Lung (tissue), 12 donors: ENCODE measurements around the gene PLA2G2A. TPM values are rescaled to one million over a fixed set of nuclear protein-coding genes. Genes with fewer than 3 reads are reported as not detected.

Source experiments
- ATAC-seq: fragments of 200-7000 bp; cut with Tn5 transposase; one replicate; pipeline ENCODE4 v1.9.1; 2020; ENCODE audit warnings: moderate number of reproducible peaks; ENCODE audit not compliant: insufficient read depth, low FRiP score
- DNase-seq, 3 donors: peaks; one replicate each; pipeline ENCODE4 v3.0.0-alpha.2; 2013 to 2017
- H3K27ac ChIP-seq, 2 donors: one replicate each; pipeline ENCODE4 v1.5.1; 2013; ENCODE audit warnings: mild to moderate bottlenecking in 2 of 2, moderate library complexity in 2 of 2, control low read depth in 1 of 2, inconsistent platforms in 1 of 2, low read depth in 1 of 2, low read length in 1 of 2
- H3K27me3 ChIP-seq, 3 donors: one replicate each; pipeline ENCODE4 v1.5.1; 2013; ENCODE audit warnings: low read length in 2 of 3; ENCODE audit not compliant: control insufficient read depth in 3 of 3, insufficient read depth in 3 of 3
- H3K36me3 ChIP-seq, 4 donors: one replicate each; pipeline ENCODE4 v1.5.1; 2013; ENCODE audit warnings: low read length in 4 of 4, mild to moderate bottlenecking in 1 of 4, moderate library complexity in 1 of 4; ENCODE audit not compliant: control insufficient read depth in 4 of 4, insufficient read depth in 4 of 4
- H3K4me1 ChIP-seq, 5 donors: one replicate each; pipeline ENCODE4 v1.5.1; 2013; ENCODE audit warnings: low read length in 5 of 5, mild to moderate bottlenecking in 2 of 5, moderate library complexity in 1 of 5; ENCODE audit not compliant: control insufficient read depth in 5 of 5, insufficient read depth in 5 of 5
- H3K4me3 ChIP-seq: one replicate; pipeline ENCODE4 v1.5.1; 2013; ENCODE audit warnings: mild to moderate bottlenecking, control low read depth, moderate library complexity
- H3K9ac ChIP-seq, 2 donors: one replicate each; pipeline ENCODE4 v1.5.1; 2013; ENCODE audit warnings: low read length in 2 of 2, control low read depth in 1 of 2; ENCODE audit not compliant: insufficient read depth in 1 of 2
- H3K9me3 ChIP-seq, 4 donors: one replicate each; pipeline ENCODE4 v1.5.1; 2013; ENCODE audit warnings: low read length in 3 of 4, mild to moderate bottlenecking in 1 of 4, moderate library complexity in 1 of 4; ENCODE audit not compliant: control insufficient read depth in 4 of 4, insufficient read depth in 3 of 4
- WGBS, 2 donors: extraction: QIAGEN DNeasy Blood & Tissue Kit; methylation state at CpG; one replicate each; pipeline ENCODE4 v1.1.7; 2013; 5-methylcytosine and 5-hydroxymethylcytosine counted together
- polyA plus RNA-seq, 2 donors: library from polyadenylated mRNA; stranded (reverse); fragments of 200-250 nt; gene quantifications; one replicate each; pipeline ENCODE4 v1.2.1, GENCODE V29; 2013
- total RNA-seq, 2 donors: library from RNA; depleted of rRNA in 1 of 2; stranded (reverse); fragments of >200 nt in 1 of 2; gene quantifications; one replicate each; pipeline ENCODE4 v1.2.1, GENCODE V29; 2014 to 2021
- TF ChIP-seq, protein P1 (sequence below): IDR thresholded peaks from 2 replicates; pipeline ENCODE4 v1.5.1; 2012; ENCODE audit warnings: mild to moderate bottlenecking; ENCODE audit errors: control extremely low read depth, extremely low read depth
- donor health status: control.
- donor health status: control.
- donor health status: Bipolar disorder and iron deficiency.
- donor health status: healthy.
- donor health status: DM: yes; HTN: yes; CAD: no.

The PLA2G2A gene
- total and polyA plus RNA-seq, 4 donors = 1.8 to 168 (median 31.3) TPM

DNA sequence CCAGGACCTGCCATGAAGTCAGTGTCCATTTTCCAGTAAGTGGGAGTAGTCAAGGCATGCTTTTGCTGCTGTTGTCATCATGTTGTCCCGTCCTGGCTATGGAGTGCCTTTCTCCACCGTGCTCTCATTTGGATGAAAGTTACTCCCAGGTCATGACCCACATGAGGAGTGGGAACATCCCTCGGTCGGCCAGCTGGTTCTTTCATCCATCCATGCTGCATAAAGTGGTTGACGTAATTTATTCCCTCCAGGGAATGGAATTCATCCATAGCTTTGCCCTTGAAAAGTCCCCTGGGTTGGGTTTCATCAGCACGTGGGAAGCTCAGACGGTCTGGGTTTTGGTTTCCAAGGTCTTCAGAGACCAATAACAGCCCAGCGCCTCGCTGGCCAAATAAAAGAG, 11.6 kb downstream of the PLA2G2A start:
- H3K27ac ChIP-seq = no peak overlapping the region
- no peak overlapping the region for H3K4me3 ChIP-seq
- no peak for DNase-seq
- 79 to 91% methylated on average over 9 of the region's 9 CpGs for WGBS, 2 donors
- no peak overlapping the region for H3K9ac ChIP-seq
- peaks cover 0 to 7% (median 2%) of the 10 kb centered on the region in 3 donors for H3K27me3 ChIP-seq
- no peaks in the 10 kb centered on the region for H3K36me3 ChIP-seq
- H3K9me3 ChIP-seq = peaks cover 0 to 5% (median 2%) of the 10 kb centered on the region in 4 donors
- no peak for ATAC-seq
- TF ChIP-seq, protein P1, sequence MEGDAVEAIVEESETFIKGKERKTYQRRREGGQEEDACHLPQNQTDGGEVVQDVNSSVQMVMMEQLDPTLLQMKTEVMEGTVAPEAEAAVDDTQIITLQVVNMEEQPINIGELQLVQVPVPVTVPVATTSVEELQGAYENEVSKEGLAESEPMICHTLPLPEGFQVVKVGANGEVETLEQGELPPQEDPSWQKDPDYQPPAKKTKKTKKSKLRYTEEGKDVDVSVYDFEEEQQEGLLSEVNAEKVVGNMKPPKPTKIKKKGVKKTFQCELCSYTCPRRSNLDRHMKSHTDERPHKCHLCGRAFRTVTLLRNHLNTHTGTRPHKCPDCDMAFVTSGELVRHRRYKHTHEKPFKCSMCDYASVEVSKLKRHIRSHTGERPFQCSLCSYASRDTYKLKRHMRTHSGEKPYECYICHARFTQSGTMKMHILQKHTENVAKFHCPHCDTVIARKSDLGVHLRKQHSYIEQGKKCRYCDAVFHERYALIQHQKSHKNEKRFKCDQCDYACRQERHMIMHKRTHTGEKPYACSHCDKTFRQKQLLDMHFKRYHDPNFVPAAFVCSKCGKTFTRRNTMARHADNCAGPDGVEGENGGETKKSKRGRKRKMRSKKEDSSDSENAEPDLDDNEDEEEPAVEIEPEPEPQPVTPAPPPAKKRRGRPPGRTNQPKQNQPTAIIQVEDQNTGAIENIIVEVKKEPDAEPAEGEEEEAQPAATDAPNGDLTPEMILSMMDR = no peak
- H3K4me1 ChIP-seq = no peaks in the 10 kb centered on the region

- no peak for ATAC-seq
These were observed 14.9 kb downstream of the PLA2G2A start for GRCh38 chr1:19964542-19964941.

DNA sequence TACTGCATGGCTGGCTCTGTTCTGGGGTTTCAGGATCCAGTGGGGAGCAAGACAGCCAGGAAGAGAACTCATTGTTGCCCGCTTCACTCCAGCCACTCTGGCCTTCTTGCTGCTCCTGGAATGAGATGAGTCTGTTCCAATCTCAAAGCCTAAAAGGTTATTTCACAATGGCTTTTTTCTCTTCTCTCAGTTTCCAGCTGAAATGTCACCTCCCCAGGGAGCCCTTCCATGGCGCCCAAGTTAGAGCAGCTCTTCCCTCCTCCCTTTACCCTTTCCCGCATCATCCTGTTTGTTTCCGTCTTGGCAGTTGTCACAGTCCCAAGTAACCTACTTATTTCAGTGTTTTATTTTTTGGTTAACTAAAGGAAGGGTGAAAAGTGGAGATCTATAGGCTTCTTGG, 15.8 kb downstream of the PLA2G2A start:
- no peak overlapping the region for H3K27ac ChIP-seq
- peaks cover 0 to 8% (median 2%) of the 10 kb centered on the region in 4 donors for H3K9me3 ChIP-seq
- H3K36me3 ChIP-seq = no peaks in the 10 kb centered on the region
- H3K9ac ChIP-seq = no peak overlapping the region
- no peaks in the 10 kb centered on the region for H3K4me1 ChIP-seq
- no peak overlapping the region for H3K4me3 ChIP-seq
- TF ChIP-seq, protein P1 = no peak
- WGBS, 2 donors = 87 to 89% methylated on average over 4 of the region's 4 CpGs
- H3K27me3 ChIP-seq = peaks cover 0 to 7% (median 0%) of the 10 kb centered on the region in 3 donors
- ATAC-seq = no peak
- no peak for DNase-seq

More at GRCh38 chr1:19964542-19964941, 14.9 kb downstream of the PLA2G2A start:
- peaks cover 0 to 7% (median 0%) of the 10 kb centered on the region in 3 donors for H3K27me3 ChIP-seq
- no peak overlapping the region for H3K9ac ChIP-seq
- no peaks in the 10 kb centered on the region for H3K4me1 ChIP-seq
- no peak overlapping the region for H3K4me3 ChIP-seq
- DNase-seq = no peak
- H3K36me3 ChIP-seq = no peaks in the 10 kb centered on the region
- H3K9me3 ChIP-seq = peaks cover 0 to 8% (median 2%) of the 10 kb centered on the region in 4 donors
- 62 to 82% methylated on average over 2 of the region's 2 CpGs for WGBS, 2 donors
- TF ChIP-seq, protein P1 = no peak
- no peak overlapping the region for H3K27ac ChIP-seq

DNA sequence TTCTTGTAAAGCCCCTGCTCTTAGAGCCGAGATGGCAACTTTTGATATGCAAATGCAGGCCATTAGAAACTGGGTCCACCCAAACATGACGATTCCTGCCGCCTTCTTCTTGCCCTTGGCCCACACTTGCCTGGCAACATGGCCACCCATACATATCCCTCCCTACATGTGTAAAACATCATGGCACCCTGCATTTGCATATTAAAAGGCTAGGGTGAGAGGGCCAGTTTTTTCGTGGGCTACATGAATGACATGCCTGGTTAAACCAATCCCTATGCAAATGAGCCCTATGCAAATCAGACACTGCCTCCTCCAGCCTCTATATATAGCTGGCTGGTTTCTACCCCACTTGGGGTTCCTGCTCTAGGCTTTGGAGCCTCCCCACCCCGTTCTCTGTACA, 18.8 kb downstream of the PLA2G2A start:
- Histone ChIP-seq H3K4me1 (no peaks in the 10 kb centered on the region), H3K9me3 (peaks cover 0 to 8% (median 2%) of the 10 kb centered on the region in 4 donors), H3K36me3 (no peaks in the 10 kb centered on the region), H3K9ac (no peak overlapping the region), H3K27ac (no peak overlapping the region), H3K27me3 (peaks cover 0 to 4% (median 0%) of the 10 kb centered on the region in 3 donors), H3K4me3 (no peak overlapping the region)
- 47 to 56% methylated on average over 5 of the region's 5 CpGs for WGBS, 2 donors
- TF ChIP-seq, protein P1 = no peak
- DNase-seq (no peak), ATAC-seq (no peak)
